NCI-H128 (cell line): ENCODE data around the gene TENM4.

Source experiments
- DNase-seq: peaks from one replicate; lab custom pipeline; 2025; ENCODE audit not compliant: unreplicated experiment; lab: John Stamatoyannopoulos, UW

TENM4 gene

DNA sequence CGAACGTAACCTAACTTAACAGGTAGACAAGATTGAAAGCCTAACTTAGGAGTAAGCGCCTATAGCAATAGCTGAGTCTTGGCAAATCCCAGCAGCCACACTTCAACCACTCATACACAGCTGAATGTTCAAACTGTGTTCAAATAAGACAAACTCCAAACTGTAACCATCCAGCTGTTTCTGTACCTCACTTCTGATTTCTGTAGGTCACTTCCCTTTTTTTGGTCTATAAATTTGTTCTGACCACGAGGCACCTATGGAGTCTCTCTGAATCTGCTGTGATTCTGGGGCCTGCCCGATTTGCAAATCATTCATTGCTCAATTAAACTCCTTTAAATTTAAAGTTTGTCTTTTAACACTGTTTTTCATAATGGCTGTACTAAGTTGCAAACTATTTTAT is 8.2 kb upstream of the TENM4 start:
- DNase-seq, result no peak

DNA sequence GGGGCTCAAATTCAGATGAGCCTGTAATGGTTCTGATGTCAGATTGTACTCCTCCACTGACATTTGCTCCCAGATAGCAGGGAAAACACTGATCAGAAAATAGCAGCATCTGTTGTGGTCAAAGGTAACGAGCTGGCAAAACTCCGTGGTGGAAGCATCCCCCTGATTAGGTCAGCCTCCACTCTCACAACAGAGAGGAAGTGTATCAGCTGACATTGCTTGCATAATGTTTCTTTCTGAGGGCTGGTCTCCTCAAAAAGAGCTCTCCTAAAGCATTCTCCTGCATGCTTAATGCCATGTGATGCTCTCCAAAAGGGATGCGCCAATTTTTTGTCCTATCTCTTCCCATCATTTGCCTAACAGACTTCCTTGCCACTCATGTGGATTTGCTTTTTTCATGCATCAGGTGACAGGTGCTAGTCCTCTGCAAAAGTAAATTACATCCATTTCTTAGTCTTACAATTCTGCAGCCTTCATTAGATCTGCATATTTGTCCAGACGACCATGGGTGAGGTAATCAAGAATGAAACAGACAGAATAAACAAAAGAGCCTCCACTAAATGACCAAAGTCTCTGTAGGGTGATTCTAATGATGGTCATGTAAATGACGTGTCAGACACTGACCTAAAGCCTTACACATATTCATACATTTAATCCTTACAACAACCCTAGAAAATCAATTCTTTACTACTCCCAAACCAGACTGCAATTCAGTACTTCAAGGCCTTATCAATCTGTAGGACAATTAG is 6.4 kb upstream of the TENM4 start:
- DNase-seq, result no peak

DNA sequence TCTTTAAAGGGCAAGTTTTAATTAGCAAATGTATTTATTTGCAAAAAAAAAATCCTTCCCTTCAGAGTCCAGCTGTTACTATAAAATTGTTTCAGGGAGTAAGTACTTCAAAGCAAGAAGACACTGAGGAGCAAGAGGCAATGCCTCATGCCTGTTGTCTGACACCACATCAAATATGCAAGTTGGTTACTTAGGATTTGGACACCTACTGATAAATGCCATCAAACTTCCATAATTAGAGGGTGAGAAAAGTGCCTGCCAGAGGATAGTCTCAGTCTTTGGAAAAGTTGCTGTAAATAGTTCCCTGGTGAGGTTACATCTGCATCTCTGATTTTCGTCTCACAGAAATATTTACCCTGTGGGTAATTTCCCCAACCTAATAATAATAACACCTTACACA is 4.1 kb upstream of the TENM4 start:
- no peak for DNase-seq

DNA sequence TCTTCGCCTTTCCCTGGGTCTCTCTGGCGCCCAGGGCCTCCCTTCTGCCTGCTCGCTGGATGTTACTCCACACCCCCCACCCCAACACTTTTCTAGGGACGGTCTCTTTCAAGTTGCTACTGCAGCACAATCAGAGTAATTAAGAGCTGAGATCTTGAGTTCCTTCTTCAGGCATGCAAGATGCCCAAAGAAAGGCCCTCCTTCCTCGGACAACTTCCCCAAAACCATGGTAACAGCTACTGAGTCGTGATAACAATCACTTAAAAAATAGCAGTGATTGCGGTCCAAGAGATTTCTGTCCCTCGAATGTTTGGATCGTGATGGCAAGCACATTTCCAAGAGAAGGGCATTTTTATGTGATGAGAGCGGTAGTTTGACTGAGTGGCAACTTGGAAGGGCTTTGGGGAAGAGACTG is 638 bp upstream of the TENM4 start:
- DNase-seq, result no peak

DNA sequence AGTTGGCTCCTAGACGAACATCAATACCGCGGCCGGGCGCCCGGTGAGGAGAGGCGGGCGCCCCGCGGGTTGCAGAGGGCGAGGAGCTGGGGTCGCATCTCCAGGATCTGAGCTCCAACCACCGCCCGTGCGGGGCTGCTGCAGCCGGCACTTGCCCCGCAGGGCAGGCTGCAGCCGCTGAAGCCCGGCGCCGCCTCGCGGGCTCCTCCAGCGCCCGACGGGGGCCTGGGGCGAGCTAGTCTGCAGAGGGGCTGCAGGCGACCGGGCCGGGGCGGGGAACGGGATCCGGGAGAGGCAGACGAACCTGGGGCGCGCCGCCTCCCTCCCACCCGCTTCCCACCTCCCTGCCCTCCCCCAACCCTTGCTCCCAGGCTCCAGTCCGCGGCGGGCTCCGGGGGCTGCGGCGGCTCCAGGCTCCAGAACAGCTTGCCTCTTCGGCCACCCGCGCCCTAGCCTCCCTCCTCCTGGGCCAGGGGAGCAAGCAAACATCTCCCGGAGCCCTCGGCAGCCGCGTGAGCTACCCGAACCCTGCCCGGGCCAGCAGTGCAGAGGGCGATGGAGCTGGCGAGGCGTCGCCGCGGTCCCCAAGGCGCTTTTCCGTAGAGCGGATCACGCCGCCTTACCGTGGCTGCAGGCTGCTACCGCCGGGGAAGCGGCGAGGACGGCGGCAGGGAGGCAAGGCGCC is 802 bp downstream of the TENM4 start:
- no peak for DNase-seq

DNA sequence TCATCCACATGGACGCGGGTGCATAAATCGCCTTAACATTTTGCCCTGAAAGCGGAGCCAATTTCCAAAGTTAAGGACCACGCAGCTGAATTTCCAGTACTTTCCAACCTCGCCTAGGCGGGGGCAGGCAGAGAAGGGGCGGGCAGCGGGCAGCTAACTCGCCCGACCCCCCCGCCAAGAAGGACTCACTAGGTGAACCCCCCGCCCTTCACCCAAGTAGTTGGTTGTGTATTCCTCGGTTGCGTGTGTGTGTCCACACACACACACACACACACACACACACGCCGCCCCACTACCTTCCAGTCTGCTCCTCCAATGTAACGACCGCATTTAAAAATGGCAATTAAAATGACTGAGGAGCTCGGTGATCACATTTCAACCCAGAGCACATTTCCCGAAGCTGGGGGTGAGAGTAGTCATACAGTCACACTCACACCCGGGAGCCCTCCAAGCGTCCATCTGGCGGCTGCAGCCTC is 1.4 kb downstream of the TENM4 start:
- DNase-seq, result no peak

DNA sequence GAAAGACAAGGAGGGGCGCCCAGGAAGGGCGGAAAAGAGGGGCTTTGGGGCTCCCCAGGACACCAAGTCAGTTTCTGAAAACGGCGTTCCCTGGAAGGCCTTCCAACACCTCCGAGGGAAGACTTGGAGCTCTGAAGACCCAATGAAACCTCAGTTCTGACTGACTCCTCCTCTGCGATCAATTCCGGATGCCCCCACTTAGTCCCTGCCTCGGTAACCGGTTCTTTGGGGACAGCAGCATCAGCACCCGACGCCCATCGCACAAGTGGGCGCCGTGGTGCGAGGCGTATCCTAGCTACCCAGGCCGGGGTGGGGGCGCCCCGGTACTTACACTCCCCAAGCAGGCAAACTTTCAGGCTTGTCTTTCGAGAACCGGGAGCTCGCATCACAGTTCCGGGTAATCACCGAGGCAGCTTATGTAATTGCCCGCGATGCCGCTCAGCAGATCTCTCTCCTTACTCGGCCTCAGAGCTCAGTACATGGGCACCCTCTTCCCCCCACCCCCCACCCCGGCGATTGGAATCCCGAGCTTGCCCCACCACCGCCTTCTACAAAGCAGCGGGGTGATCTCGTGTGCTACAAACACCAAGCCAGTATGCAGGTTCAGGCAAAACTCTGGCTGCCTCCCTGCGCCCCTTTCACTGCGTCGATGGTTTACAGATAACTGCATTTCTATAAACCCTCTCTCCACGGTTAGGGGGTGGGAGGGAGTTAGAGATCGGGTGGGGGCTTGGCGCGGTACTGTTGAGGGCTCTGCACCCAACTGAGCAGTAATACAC is 2.0 kb downstream of the TENM4 start:
- DNase-seq, result no peak

DNA sequence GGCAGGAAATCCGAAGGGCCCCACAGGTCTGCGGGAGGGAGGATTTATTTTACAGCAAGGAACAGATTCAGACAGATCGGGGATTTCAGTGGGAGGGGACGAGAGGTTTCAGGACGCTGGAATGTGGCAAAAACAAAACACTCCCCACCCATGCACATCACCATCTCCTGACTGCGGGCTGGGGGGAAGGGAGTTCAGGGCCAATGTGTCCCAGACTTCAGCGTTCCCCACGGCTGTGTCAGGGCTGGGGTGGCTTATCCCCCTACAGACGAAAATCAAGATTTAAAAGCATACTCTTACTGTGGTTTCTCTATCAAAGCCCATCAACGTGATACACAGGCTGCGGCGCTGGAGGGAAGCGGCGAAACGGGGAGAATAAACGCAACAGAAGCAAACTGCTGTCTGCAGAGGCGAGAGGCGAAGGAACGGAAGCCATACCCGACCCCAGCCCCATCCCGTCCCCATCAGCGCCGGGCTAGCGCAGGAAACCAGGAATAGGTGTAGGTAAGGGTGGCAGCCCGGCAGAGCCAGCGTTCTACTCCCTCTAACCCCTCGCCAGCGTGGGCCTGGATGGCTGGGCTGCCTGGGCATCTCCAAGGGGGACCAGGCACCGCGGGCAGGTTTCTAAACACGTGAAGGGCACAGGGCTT is 2.7 kb downstream of the TENM4 start:
- no peak for DNase-seq

DNA sequence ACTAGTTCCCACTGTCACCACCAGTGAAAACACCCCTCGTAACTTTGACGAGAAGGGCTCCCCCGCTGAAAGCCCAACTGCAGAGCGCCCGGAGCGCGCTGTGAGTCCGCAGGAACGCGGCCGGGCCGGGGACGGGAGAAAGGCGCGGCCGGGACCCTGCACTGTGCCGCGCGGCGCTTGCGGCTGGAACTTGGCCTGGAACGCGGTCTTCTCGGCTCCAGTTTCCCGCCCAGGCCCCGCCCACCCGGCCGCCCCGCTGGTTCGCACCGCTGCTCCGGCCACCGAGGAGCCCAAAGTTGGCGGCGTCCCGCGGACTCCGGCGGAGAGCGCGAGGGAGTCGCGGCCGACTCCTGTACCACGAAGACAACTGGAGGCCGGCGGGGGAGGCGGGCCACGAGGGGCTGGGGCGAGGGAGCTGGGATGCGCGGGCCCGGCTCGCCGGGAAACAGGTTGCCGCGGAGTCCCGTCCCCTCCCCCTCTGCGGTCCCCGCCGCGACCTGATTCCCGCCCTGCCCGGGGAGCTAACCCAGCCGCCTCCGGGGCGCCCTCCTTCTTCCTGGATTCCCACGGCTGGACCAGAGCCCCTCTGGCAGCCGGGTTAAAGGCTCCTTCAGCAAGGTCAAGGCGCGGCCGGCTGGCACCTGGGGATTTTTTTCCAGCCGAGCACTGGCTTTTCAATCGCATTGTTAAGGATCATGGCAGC is 3.4 kb downstream of the TENM4 start:
- DNase-seq, result no peak

DNA sequence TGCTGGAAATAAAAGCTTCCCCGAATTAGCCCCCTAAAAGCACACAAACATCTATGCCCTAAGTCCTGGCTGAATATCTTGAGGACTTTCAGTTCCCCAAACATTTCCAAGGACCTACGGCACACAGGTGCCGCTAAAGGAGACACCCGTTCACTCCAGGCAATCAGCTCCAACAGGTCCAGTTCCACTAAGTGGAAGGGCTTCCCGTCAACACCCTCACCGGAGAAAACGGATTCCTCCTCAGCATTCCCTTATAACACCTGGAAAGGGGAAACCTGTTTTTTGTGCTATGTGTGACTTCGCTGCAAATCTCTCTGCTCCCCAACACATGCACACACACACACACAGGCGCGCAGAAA is 3.9 kb downstream of the TENM4 start:
- no peak for DNase-seq

DNA sequence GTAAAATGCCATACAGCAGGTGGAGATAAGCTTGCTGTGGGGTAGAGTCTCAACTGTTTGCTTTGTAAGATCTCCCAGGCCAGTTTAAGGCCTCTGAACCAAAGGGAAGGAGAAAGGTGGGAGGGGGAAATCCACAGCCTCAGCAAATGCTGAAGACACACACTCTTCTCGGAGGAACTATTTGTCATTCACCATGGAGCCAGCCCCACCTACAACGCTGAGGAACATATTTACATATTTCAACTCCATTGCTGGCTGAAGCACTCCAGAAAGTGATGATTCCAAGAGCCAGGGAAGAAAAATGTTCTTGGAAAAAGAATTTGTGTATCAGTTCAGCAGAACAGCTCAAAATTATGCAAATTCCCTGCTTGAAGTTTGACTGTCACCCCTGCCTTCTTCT is 6.5 kb downstream of the TENM4 start:
- DNase-seq, result no peak

DNA sequence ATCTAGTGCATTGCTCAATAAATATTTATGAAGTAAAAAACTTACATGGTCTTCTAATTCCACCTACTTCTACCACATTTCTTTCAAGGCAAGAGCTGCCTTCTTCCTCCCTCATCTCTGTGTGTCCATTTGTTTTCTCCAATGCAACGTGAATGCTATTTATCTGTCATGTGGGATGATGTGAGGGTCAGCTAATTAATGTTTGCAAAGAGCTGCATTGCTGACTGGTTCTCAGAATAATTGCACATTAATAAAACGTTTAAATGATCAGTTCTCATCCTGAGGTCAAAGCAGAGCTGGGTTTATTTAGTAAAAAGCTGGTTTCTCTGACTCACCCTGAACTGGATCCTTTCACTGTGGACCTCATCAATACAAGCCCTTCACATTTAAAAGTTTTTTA is 8.7 kb downstream of the TENM4 start:
- no peak for DNase-seq

DNA sequence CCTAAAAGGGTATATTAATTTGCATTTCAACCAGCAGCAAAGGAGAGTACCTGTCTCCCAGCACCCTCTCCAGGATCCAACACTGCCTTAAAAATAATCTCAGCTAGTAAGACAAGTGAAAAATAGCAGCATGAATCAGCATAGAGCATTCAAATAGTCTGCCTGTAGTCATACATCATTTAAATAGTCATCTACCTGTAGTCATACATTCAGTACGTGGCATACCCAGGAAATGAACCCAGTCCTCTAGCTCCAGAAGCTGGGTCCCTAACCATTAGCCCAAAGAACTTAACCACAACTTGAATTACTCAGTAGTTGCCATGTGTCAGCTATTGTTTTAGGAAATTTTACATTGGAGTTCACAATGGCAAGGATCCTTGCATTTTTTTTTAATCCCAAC is 9.3 kb downstream of the TENM4 start:
- DNase-seq, result no peak

DNA sequence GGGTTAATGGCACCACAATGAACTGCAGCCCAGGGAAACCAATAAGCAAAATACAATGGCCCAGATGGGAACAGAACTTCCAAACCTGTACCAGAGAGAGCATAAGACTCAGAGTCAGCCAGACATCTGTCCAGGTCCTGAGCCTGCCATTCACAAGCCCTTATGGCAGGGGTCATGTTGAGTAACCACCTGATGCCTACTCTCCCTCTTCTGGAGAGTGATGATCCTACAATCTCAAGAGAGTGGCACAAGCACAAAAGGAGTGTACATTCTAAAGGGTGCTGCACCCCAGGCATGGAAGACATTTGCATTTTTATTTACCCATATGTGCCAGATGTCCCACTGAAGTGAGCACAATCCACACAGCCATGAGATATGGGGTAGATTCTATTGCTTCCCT is 10.6 kb downstream of the TENM4 start:
- DNase-seq, result no peak

DNA sequence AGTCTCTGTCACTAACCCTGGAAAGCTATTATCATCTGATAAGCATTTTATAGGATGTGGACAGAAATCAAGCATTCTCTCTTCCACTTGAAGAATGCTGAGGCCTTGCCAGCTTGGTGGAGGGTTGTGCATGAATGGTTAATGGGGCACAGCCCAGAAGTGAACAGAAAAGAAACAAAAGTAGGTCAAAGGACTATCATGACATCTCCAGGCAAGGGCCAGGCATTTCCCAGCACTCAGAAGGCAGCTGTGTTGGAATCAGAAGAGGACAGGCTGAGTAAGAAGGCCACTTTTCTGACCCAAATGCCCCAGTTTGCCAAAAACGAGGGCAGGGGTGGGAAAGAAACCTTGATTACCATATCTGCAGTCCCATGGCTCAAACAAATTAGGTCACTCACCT is 12.4 kb downstream of the TENM4 start:
- no peak for DNase-seq

DNA sequence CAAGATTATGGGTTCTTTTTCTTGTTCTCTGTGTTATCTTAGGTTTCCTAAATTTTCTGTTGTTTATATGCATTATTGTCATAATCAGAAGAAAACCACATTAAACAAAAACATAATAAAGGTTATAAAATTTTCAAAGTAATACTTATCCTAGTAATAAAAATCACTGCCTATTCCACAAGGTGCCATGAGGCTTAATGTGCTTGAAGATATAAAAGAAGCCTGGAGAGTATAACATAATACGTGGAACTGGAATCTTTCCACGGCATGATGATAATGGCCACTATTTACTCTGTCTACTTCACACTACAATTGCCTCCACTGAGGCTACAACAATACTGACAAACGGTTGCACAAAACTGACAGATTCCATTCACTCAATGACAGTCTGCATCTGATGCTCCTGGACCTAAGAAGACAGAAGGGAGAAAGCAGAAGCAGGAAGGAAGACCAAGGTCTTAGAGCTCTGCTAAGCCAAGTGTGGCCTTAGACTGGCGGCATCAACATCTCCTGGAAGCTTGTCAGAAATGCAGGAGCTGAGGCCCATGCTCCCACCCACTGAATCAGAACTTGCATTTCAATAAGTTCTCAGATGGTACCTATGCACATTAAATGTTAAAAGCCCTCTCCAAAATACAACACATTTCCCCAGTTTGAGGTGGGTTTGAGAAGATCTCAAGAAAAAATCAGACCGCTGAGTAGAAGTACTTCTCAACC is 13.1 kb downstream of the TENM4 start:
- DNase-seq, result no peak

DNA sequence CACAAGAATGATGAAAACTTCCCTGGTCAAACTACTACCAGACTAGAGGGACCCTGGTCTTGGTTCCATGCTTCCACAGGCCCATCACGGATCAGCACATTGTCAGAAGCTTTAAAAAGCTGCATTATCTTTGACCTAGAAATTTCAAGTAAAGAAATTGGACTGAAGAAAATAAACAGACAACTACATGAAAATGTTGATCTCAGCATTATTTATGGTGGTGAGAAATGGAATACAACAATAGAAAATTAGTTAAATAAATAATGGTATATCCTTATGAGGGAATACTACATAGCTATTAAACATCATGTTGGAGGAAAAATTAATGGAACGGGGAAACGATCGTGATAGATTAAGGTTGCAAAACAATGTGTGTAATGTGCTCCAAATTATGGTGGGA is 13.7 kb downstream of the TENM4 start:
- no peak for DNase-seq

DNA sequence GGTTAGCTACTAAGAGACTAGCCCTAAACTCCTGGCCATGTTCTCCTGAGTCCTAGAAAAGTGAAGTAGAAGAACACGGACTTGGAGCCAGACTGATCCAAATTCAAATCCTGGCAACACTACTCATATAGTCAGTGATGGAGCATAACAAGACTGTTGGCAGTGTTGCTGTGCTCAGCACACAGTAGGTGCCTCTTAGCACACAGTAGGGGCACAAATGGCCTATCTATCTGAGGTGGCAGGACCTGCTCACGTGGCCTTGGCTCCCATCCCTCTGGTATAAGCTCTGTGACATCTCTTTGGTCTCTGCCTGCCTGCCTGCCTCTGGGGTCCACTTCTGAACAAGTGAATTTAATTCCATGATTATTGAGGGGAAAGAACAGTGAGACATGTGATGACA is 15.4 kb downstream of the TENM4 start:
- no peak for DNase-seq

DNA sequence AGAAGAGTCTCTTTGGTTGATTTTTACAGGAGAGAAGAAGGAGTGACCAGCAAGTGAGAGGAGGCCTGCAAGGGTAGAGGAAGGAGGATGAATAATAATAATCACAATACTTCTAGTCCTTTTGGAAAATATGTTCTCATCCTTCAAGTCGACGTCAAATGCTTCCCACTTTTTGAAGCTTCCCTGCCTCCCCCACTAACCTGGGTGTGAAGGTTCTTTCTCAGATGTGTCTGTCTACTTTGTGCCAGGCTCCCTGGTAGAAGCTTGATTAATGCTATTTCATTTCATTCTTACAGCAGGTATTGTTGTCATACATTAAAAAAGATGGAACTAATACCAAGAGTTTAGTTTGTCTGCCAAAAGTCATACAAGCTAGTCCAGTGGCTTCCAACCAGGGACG is 17.1 kb downstream of the TENM4 start:
- DNase-seq, result no peak

DNA sequence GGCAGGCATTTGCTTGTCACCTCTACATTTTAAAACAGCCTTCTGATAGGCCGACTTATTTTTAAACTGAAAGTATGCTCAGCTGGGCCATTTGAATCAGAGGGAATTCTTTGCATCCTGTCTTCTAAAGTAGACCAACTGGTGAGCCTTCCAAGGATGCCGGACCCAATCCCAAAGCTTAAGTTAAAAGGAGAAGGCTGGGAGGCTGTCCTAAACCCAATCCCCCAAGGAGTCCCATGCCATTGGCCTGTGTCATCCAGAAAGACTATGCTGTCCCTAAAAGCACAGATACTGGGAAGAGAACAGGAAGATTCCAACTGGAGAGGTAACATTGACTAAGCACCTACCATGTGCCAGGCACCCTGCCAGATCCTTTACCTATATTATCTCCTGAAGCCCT is 18.0 kb downstream of the TENM4 start:
- no peak for DNase-seq
